Adrenal gland (tissue), 5 donors: ENCODE measurements around the gene AIF1L.

Source experiments
- CTCF ChIP-seq, 6 experiments: fragments of 450-650 bp in 4 of 6; fragments of 200-600 bp in 2 of 6; sonication (generic) in 1 of 6; IDR thresholded peaks; 1 replicate in 5 of 6; 2 replicates in 1 of 6; pipeline versions ENCODE4 v1.5.1 to v1.8.0; 2016 to 2021; ENCODE audit warnings: antibody characterized with exemption in 6 of 6, mild to moderate bottlenecking in 2 of 6, moderate library complexity in 1 of 6
- POLR2A ChIP-seq, 2 donors: fragments of 450-650 bp; IDR thresholded peaks; one replicate each; pipeline ENCODE4 v1.6.1; 2017; ENCODE audit warnings: antibody characterized with exemption in 2 of 2, mild to moderate bottlenecking in 2 of 2, moderate library complexity in 1 of 2
- donor health status: DM: no; HTN: no; CAD: no.

GRCh38 chr9:131048820-131049219, 47.5 kb upstream of the AIF1L start:
- no peak for TF ChIP-seq CTCF (IDR thresholded peaks at IDR 0.05)
- TF ChIP-seq POLR2A (IDR thresholded peaks at IDR 0.05) = no peak
